Liver (tissue), 3 donors: ENCODE measurements around the gene SAE1.

Experiments used
- CTCF ChIP-seq: fragments of 150-350 bp; IDR thresholded peaks from 2 replicates; pipeline ENCODE4 v1.5.1; 2017; ENCODE audit warnings: improper control_type of control experiment, low read depth, low read length; ENCODE audit not compliant: missing input control
- FOXA2 ChIP-seq: IDR thresholded peaks from 2 replicates; pipeline ENCODE4 v1.6.1; 2016; ENCODE audit warnings: antibody characterized with exemption
- HNF4A ChIP-seq, 2 donors: conservative IDR thresholded peaks; 2 replicates each; pipeline ENCODE4 v1.6.1; 2016; ENCODE audit warnings: antibody characterized with exemption in 2 of 2, mild to moderate bottlenecking in 2 of 2
- JUND ChIP-seq, 2 donors: IDR thresholded peaks; 2 replicates each; pipeline ENCODE4 v1.6.1; 2016; ENCODE audit warnings: antibody characterized with exemption in 2 of 2
- RAD21 ChIP-seq, 2 donors: IDR thresholded peaks; 2 replicates each; pipeline ENCODE4 v1.6.1; 2016; ENCODE audit warnings: antibody characterized with exemption in 2 of 2, mild to moderate bottlenecking in 2 of 2
- TAF1 ChIP-seq: conservative IDR thresholded peaks from 2 replicates; pipeline ENCODE4 v1.6.1; 2016; ENCODE audit warnings: antibody characterized with exemption, mild to moderate bottlenecking
- ZBTB33 ChIP-seq: IDR thresholded peaks from 2 replicates; pipeline ENCODE4 v1.6.1; 2016; ENCODE audit warnings: antibody characterized with exemption
- donor health status: healthy.
- donor health status: healthy.

- TF ChIP-seq JUND (IDR thresholded peaks at IDR 0.05) = no peak
- no peak for TF ChIP-seq CTCF
- TF ChIP-seq TAF1 = no peak
- TF ChIP-seq FOXA2 = no peak
- no peak for TF ChIP-seq ZBTB33
- TF ChIP-seq RAD21 (IDR thresholded peaks at IDR 0.05) = no peak
- TF ChIP-seq HNF4A (conservative IDR thresholded peaks at IDR 0.05) = no peak
Observed at GRCh38 chr19:47186446-47187334, 56.1 kb downstream of the SAE1 start.
